Fibroblast of mammary gland (primary cell): Measurements from ENCODE around the gene ABCF2.

Experiments used
- DNase-seq: peaks from one replicate; pipeline ENCODE4 v3.0.0-alpha.2; 2010; ENCODE audit warnings: low read depth
- H3K4me3 ChIP-seq: 2 replicates; pipeline ENCODE4 v1.5.1; 2011; ENCODE audit warnings: low read depth, mild to moderate bottlenecking, low read length, moderate library complexity; ENCODE audit not compliant: control insufficient read depth
- TF ChIP-seq, protein P1 (sequence below): conservative IDR thresholded peaks from 2 replicates; pipeline ENCODE4 v1.5.1; 2011; ENCODE audit warnings: low read depth, low read length, inconsistent platforms; ENCODE audit not compliant: control insufficient read depth, insufficient read depth

Gene ABCF2

DNA sequence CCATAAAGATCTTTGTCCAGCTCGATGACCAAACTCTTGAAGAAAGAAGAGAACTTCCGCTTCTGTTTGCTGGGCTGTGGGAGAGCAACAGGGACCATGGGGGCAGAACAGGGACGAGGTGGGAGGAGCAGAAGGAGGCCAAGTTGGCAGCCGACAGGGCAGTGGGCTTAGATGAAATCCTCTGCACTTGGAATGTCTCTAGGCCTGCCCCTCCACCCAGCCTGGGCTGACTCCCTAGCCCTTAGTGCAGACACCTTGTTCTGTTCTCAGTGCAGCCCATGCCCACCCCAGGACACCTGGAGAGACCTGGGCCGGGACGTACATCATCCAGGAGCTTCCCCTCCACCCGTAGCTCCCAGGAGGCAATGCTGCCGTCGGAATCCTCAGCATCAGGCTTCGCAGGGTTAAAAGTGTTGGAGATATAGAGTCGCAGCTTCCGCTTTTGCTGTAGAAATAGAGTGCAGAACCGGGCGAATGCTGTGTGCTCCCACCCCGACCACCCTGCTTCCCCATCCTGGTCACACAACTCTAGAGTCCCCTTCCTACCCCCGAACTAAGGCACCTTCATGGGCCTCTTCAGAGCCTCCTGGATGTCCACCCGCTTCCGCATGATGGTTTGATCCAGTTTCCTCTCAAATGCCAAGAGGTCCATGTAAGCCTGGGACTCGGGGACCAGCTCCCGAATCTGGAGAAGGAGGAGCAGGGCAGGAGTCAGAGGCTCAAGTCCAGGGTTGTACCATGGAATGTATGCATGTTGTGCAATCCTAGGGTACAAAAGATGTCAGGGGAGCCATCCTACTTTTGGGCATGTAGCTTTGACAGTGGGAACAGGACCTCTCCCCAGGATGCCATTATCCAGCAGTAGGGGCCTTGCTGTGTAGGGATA is 15.4 kb upstream of the ABCF2 start:
- TF ChIP-seq, protein P1, sequence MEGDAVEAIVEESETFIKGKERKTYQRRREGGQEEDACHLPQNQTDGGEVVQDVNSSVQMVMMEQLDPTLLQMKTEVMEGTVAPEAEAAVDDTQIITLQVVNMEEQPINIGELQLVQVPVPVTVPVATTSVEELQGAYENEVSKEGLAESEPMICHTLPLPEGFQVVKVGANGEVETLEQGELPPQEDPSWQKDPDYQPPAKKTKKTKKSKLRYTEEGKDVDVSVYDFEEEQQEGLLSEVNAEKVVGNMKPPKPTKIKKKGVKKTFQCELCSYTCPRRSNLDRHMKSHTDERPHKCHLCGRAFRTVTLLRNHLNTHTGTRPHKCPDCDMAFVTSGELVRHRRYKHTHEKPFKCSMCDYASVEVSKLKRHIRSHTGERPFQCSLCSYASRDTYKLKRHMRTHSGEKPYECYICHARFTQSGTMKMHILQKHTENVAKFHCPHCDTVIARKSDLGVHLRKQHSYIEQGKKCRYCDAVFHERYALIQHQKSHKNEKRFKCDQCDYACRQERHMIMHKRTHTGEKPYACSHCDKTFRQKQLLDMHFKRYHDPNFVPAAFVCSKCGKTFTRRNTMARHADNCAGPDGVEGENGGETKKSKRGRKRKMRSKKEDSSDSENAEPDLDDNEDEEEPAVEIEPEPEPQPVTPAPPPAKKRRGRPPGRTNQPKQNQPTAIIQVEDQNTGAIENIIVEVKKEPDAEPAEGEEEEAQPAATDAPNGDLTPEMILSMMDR: no peak
- no peak overlapping the region for H3K4me3 ChIP-seq
- no peak for DNase-seq

DNA sequence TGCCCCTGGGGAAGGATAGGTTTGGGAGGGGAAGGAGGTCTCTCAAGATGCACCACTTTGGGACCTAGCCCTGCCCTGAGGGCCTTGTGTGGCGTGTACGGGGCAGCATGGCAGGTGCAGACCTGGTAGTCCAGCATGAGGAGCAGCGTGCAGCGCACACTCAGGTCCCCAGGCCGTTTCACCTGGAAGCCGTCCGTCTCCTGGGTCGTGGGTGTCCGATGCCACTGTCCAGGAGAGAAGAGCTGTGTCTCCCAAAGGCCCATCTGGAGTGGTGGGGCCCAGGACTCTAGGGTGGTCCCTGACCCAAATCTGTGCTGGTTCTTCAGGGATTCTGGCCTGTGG is 14.7 kb upstream of the ABCF2 start:
- no peak for DNase-seq
- H3K4me3 ChIP-seq: no peak overlapping the region
- TF ChIP-seq, protein P1: no peak

DNA sequence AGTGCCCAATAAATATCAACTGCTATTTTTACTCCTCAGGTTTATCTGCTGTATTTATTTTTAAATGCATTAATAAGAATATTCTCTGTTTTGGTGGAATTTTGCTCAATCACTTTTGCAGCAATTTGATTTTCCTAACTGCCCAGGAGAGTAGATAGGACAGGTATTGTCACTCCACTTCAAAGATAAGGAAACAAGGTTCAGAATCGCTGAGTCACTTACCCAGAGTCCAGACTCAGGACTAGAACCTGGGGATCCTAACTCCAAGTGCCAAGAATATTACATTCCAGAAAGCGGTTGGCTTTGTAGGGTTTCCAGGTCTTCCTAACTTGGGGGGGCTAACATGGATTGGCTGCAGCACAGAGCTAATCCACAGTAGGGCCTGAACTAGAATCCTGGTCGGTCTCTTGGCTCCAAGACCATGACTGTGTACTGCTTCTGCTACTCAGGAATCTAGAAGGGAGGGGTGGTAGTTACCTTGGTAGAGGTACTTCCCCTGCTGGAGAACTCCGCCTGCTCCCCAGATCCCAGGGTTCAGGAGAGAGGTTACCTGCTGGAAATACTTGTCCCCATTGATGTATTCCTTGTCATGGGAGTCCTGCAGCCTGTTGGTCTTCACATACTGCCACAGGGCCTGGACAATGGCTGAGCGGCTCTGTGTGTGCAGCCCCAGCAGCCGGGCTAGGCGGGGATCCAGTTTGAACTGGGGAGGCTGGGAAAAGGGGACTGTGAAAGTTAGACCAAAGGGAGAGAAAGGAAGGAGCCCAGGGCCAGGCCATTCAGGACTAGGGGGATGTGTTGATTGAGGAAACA is 14.1 kb upstream of the ABCF2 start:
- TF ChIP-seq, protein P1: no peak
- no peak overlapping the region for H3K4me3 ChIP-seq
- DNase-seq: no peak

DNA sequence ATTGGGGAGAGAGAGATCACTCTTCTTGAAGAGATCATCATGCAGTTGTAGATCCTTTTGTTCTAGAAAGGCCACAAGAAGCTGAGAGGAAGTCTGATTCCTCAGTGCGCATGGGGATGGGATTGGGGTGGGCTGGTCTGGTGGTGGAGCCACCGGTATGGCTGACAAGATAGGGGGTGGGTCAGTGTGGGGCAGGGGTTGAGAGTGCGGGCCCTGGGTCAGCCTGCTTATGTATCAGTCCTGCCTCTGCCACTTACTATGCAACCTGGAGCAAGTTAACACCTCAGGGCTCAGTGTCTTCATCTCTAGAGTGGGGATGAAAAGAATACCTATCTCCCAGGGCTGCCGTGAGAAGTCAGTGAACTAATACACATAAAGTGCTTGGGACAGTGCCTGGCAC is 13.5 kb upstream of the ABCF2 start:
- no peak overlapping the region for H3K4me3 ChIP-seq
- TF ChIP-seq, protein P1: no peak
- DNase-seq: no peak

DNA sequence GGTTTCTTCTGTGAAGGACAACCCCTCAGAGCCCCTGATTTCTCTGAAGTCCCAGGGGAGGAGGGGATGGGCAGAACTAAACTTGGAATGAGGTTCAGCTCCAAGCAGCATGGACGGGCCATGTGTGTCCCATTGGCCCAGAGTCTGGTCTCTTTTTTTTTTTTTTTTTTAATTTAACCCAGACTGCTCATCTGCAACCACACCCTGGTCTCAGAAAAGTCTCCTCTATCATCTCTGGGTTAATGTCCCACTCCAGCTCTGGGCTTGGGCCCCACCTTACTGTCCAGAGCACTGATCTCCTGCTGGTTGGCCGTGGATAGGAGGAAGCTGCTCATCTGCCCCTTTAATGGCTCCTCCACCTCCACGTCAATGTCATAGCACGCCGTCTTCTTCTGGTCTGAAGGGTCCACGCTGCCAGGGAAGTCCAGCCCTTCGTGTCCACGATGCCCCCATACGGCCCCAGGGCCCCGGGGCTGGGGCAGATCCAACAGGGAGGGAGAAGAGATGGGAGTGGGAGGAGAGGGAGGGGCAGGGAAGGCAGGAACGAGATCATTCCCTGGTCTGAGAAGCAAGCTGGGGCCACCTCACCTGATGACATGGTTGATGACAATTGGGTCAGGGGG is 12.9 kb upstream of the ABCF2 start:
- DNase-seq: no peak
- no peak overlapping the region for H3K4me3 ChIP-seq
- TF ChIP-seq, protein P1: no peak

DNA sequence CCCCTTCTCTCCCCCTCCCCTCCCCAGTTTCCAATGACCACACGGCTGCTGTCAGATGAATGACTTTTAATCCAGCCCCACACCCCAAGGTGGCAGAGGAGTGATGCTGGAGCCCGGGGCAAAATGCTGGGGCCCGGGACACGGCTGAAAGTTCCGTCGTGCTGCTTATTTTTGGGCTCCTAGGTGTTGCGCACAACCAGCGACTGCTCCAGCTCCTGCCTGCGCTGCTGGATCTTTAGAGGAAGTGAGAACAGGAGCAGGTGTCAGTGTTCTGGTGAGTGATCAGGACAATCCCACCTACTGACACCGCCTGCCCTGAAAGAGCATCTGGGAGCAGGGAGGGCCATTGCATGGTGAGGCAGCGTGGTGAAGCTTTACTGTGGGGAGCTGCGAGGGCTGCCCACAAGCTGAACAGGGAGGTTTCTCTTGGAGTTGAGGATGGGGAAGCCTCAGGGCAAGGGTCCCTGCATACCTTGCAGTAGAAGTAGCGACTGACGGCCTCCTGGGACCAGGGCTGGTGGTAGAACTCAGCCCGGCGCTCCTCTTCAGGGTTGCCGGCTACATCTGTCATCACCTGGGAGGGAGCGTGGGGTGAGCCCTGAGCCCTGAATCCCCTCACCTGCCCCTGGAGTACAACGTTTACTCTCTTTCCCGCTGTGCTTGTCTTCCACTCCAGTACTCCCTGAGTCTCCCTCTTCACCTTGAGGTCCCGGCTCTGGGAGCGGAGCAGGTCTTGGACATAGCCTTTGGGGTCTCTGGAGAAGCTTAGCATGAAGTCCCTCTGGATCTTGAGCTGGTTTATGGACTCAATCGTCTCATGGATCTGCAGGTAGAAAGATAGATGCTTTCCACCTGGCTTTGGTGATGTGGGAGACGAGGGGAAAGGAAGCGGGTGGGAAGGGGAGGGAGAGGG is 12.2 kb upstream of the ABCF2 start:
- no peak for DNase-seq
- no peak overlapping the region for H3K4me3 ChIP-seq
- TF ChIP-seq, protein P1: no peak
